HFFc6 (cell line): ENCODE results near the gene CREG1. TPM values are rescaled to one million over a fixed set of nuclear protein-coding genes. Genes with fewer than 3 reads are reported as not detected.

ENCODE experiments used
- DNase-seq: peaks from one replicate; pipeline ENCODE4 v3.0.0-alpha.2; 2018
- H3K27ac Mint-ChIP-seq: 2 replicates; pipeline ENCODE4 v1.8.0; 2020; ENCODE audit warnings: mild to moderate bottlenecking, mixed read lengths
- H3K27me3 Mint-ChIP-seq: 2 replicates; pipeline ENCODE4 v1.8.0; 2021; ENCODE audit warnings: mild to moderate bottlenecking, moderate library complexity, mixed read lengths; ENCODE audit not compliant: insufficient read depth
- H3K36me3 Mint-ChIP-seq: 2 replicates; pipeline ENCODE4 v1.8.0; 2021; ENCODE audit warnings: low read depth, mixed read lengths
- H3K4me1 Mint-ChIP-seq: 2 replicates; pipeline ENCODE4 v1.8.0; 2020; ENCODE audit warnings: low read depth, mixed read lengths
- H3K4me3 Mint-ChIP-seq: 2 replicates; pipeline ENCODE4 v1.8.0; 2020; ENCODE audit warnings: mild to moderate bottlenecking, moderate library complexity, mixed read lengths
- H3K9me3 Mint-ChIP-seq: 2 replicates; pipeline ENCODE4 v1.8.0; 2020; ENCODE audit warnings: mild to moderate bottlenecking, mixed read lengths
- total RNA-seq, 6 experiments: library from RNA; stranded (reverse); fragmentation: NEBNext Ultra II Directional; extraction: Animal tissue kit (Norgen Biotek cat#: 25700); gene quantifications; 2 replicates in 1 of 6; 3 replicates in 5 of 6; pipeline ENCODE4 v1.2.3, GENCODE V29; 2021
- TF ChIP-seq, protein P1 (sequence below): fragments of 200-600 bp; sonication (generic); IDR thresholded peaks from 2 replicates; pipeline ENCODE4 v1.5.0; 2021; ENCODE audit warnings: antibody characterized with exemption, mild to moderate bottlenecking

Gene CREG1
- total RNA-seq, 6 experiments from 2014 or later = 13.6 to 21.7 (median 16.7) TPM

DNA sequence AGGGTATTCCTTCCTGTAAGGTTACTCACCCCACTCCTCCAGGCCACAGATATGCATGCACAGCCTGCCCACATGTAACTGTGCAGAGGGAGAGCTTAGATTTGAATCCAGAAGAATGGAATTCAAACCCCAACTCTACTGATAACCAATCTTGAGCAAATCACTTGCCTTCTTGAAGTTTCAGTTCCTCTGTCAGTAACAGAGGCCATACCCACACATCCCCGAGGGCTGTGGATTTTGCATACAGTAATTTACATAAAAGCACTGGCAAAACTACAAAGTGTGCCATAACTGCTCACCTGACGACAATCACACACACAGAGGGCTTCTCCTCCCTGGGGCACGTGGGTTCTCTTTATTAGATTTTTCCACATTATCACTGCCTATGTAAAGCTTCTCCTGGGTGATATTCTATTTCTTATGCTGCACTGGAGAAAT is 53.9 kb downstream of the CREG1 start:
- no peak overlapping the region for H3K27ac Mint-ChIP-seq
- TF ChIP-seq, protein P1, sequence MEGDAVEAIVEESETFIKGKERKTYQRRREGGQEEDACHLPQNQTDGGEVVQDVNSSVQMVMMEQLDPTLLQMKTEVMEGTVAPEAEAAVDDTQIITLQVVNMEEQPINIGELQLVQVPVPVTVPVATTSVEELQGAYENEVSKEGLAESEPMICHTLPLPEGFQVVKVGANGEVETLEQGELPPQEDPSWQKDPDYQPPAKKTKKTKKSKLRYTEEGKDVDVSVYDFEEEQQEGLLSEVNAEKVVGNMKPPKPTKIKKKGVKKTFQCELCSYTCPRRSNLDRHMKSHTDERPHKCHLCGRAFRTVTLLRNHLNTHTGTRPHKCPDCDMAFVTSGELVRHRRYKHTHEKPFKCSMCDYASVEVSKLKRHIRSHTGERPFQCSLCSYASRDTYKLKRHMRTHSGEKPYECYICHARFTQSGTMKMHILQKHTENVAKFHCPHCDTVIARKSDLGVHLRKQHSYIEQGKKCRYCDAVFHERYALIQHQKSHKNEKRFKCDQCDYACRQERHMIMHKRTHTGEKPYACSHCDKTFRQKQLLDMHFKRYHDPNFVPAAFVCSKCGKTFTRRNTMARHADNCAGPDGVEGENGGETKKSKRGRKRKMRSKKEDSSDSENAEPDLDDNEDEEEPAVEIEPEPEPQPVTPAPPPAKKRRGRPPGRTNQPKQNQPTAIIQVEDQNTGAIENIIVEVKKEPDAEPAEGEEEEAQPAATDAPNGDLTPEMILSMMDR = no peak
- no peak for DNase-seq

DNA sequence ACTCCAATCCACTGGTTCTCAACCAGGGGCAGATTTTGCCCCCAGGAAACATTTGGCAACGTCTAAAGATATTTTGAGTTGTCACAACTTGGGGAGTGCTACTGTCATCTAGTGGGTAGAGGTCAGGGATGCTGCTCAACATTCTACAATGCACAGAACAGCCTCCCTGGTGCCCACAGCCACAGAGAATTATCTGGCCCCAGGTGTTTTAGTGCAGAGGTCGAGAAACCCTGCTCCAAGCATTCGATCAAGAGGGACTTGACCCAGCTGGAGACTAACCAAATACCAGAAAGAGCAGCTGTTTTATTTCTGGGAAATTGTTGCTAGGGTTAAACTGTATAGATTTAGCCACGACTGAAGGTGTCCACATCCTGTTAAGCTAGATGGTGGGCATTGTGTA is 54.5 kb downstream of the CREG1 start:
- H3K9me3 Mint-ChIP-seq = no peaks in the 10 kb centered on the region
- DNase-seq = no peak
- no peaks in the 10 kb centered on the region for H3K4me1 Mint-ChIP-seq
- no peak overlapping the region for H3K27ac Mint-ChIP-seq
- TF ChIP-seq, protein P1 = no peak
- peaks cover 56% of the 10 kb centered on the region for H3K27me3 Mint-ChIP-seq
- H3K4me3 Mint-ChIP-seq = no peak overlapping the region
- H3K36me3 Mint-ChIP-seq = no peaks in the 10 kb centered on the region

More for the DNA sequence above, 53.9 kb downstream of the CREG1 start:
- Mint-ChIP-seq H3K4me1 (no peaks in the 10 kb centered on the region), H3K9me3 (no peaks in the 10 kb centered on the region), H3K27me3 (peaks cover 54% of the 10 kb centered on the region), H3K36me3 (no peaks in the 10 kb centered on the region), H3K4me3 (no peak overlapping the region)

DNA sequence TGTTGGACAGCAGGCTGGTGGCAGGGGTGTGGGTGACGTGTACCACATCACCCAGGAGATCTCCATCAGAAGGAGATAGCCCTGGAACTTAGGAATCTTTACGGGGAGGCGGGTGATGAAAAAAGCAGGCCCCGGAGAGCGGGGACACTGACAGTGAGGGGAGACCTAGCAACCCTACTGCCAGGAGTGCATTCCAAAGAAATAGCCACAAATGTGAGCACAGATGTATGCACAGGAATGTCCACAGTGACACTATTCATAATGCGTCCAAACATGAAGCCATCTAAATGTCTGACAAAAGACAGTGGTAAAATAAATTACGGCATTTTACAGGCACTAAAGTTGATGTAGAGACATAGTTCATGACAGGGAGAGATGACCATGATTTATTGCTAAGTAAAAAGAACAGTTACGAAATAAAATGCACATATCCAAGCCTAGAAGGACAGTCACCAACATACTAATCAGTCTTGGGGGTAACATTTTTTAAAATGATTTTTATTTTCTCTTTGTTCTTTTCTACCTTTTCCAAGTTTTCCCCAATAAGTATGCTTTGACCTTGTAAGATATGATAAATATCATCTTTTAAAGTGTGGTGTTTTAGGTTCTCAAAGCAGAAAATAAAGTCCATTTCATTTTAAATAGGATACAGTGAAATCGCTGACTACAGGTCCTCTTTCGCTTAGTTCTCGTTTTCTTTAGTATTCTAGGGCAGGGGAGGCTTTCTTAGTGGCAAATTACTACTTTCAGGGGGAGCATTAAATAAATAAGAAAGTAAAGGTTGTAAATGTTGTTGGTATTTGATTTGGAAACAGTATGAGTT is 56.6 kb downstream of the CREG1 start:
- no peak for DNase-seq
- Mint-ChIP-seq H3K9me3 (no peaks in the 10 kb centered on the region), H3K27ac (no peak overlapping the region), H3K4me1 (no peaks in the 10 kb centered on the region), H3K36me3 (no peaks in the 10 kb centered on the region), H3K4me3 (no peak overlapping the region), H3K27me3 (peaks cover 41% of the 10 kb centered on the region)
- TF ChIP-seq, protein P1 = no peak

DNA sequence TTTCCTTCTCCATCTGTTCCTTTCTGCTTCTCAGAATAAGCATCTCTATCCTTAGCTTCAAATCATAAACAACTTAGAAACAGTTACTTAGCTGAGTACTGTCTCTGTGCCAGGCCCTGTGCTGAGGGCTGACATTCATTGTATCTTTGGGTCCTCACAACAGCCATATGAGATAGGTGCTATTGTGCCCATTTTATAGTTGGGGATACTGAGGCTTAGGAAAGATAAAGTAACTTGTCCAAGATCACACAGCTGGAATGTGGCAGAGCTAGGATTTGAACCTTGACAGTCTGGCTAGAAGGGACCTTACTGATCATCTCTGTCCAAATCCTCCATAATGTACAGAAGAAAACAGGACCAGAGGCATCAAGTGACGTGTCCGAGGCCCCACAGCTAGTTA is 60.2 kb downstream of the CREG1 start:
- H3K27me3 Mint-ChIP-seq = peaks cover 35% of the 10 kb centered on the region
- DNase-seq = no peak
- no peaks in the 10 kb centered on the region for H3K36me3 Mint-ChIP-seq
- no peaks in the 10 kb centered on the region for H3K9me3 Mint-ChIP-seq
- TF ChIP-seq, protein P1 = no peak
- H3K27ac Mint-ChIP-seq = no peak overlapping the region
- H3K4me1 Mint-ChIP-seq = no peaks in the 10 kb centered on the region
- no peak overlapping the region for H3K4me3 Mint-ChIP-seq

DNA sequence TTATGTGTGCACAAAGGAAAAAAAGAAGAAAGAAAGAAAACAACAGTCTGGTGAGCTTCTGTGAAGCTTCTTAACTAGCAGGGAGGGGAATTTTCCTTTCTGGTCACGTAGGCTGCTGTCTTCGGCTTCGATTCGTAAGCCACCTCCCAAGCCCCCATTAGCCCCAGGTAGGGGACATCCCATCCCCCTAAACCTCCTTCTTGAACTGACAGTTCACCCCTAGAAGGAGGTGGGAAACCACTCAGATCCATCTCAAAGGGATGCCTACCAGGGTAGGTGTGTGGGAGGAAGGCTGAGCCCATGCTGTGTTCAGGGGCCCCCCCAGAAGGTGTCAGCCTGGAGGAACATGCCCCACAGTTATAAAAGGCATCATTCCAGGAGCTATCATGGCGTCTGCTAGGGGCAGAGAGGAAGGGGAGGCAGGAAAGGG is 61.1 kb downstream of the CREG1 start:
- Mint-ChIP-seq H3K4me1 (no peaks in the 10 kb centered on the region), H3K9me3 (no peaks in the 10 kb centered on the region), H3K27ac (no peak overlapping the region), H3K27me3 (peaks cover 35% of the 10 kb centered on the region), H3K36me3 (no peaks in the 10 kb centered on the region), H3K4me3 (no peak overlapping the region)
- DNase-seq = no peak
- TF ChIP-seq, protein P1 = no peak
